ENCODE data around the gene SVOPL. TPM values are rescaled to one million over a fixed set of nuclear protein-coding genes. Genes with fewer than 3 reads are reported as not detected.
A peak's percentile ranks its signal among the peaks of the same experiment; 100 is the strongest.

The SVOPL gene
- total RNA-seq, 1 experiment from 2014 or later, result 1.1 TPM

DNA sequence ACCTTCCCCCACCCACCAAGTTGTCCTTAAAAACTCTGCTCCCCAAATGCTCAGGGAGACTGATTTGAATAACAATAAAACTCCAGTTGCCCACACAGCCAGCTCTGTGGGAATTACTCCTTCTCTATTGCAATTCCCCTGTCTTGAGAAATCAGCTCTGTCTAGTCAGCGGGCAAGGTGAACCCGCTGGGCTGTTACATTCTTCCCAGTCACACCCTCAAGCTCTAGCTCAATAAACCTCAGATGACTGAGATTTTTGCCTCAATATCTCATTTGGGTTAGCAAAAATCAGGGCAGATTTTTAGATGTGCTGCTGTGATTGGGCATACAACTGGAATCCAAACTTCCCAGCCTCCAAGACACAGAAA, 32.9 kb downstream of the SVOPL start:
- peaks cover 11 to 19% of the 10 kb centered on the region in 2 experiments for H3K9me3 Mint-ChIP-seq

More for the DNA sequence above, 32.9 kb downstream of the SVOPL start:
- no CpG with 5 or more reads among the region's 2 CpGs for whole genome bisulfite sequencing (ENCODE audit: extremely low coverage, insufficient read length, low lambda C conversion rate)
- Histone ChIP-seq H3K56ac (ENCODE audit: insufficient read length, low read depth, low read length) (no peak overlapping the region), H4K8ac (replicated peaks; ENCODE audit: insufficient read length, low read depth, low read length) (no peak overlapping the region), H3K4me1 (ENCODE audit: insufficient read depth, low read length) (peaks cover 17% of the 10 kb centered on the region; the same call in 1 of the 2 replicates), H3K9ac (ENCODE audit: extremely low read depth, insufficient read length, low read length) (no peak overlapping the region), H3K9me3 (ENCODE audit: control insufficient read depth, low read depth, low read length) (no peaks in the 10 kb centered on the region), H4K91ac (ENCODE audit: insufficient read length, low read depth, low read length) (no peak overlapping the region), H3K4ac (ENCODE audit: low read depth, low read length) (no peak overlapping the region), H2BK20ac (ENCODE audit: low read depth, low read length, poor library complexity, severe bottlenecking) (no peak overlapping the region), H3K4me2 (ENCODE audit: insufficient read depth, insufficient read length, low read length) (peak overlapping the region; percentile 24), H2AK5ac (ENCODE audit: insufficient read length, low read length) (no peak overlapping the region), H3K79me2 (ENCODE audit: insufficient read depth, low read length) (no peaks in the 10 kb centered on the region), H3K14ac (ENCODE audit: insufficient read depth, low read length) (no peak overlapping the region), H2BK15ac (ENCODE audit: low read depth, low read length) (no peak overlapping the region), H2BK120ac (ENCODE audit: low read depth, low read length, poor library complexity, severe bottlenecking) (no peak overlapping the region), H3T11ph (ENCODE audit: low read length) (no peak overlapping the region), H2BK12ac (ENCODE audit: insufficient read length, low read depth, low read length) (no peak overlapping the region), H3K23me2 (ENCODE audit: insufficient read length, low read depth, low read length, poor library complexity, severe bottlenecking) (peaks cover 3% of the 10 kb centered on the region), H2AFZ (ENCODE audit: low read length) (no peak overlapping the region), H4K20me1 (ENCODE audit: control insufficient read depth, insufficient read depth, insufficient read length) (no peaks in the 10 kb centered on the region), H3K18ac (ENCODE audit: insufficient read length, low read depth, low read length) (no peak overlapping the region), H3K27me3 (ENCODE audit: insufficient read depth, low read length) (no peaks in the 10 kb centered on the region), H3K23ac (ENCODE audit: insufficient read length, low read depth, low read length) (no peak overlapping the region), H2BK5ac (ENCODE audit: insufficient read length, low read length) (no peak overlapping the region), H3K79me1 (ENCODE audit: insufficient read depth, low read depth, low read length, poor library complexity, severe bottlenecking) (no peaks in the 10 kb centered on the region), H3K27ac (ENCODE audit: insufficient read length, low read depth, low read length) (no peak overlapping the region), H4K5ac (ENCODE audit: insufficient read length, low read depth, low read length) (no peak overlapping the region)
- DNase-seq, result no peak
- peak overlapping the region in 2 of 3 experiments; percentile 2 to 27; a peak in 2 of 7 replicates for H3K27ac Mint-ChIP-seq
- H3K27me3 Mint-ChIP-seq (ENCODE audit: low read depth), result no peaks in the 10 kb centered on the region
- peaks cover 0 to 17% (median 9%) of the 10 kb centered on the region in 3 experiments; a peak in 6 of 7 replicates for H3K36me3 Mint-ChIP-seq (ENCODE audit: insufficient read depth in 1 of 3, low read depth in 3 of 3)
- H3K4me1 Mint-ChIP-seq, result peaks cover 56 to 64% of the 10 kb centered on the region in 2 experiments
- peak overlapping the region in 1 of 2 experiments; percentile 27; a peak in 1 of 5 replicates for H3K4me3 Mint-ChIP-seq
- TF ChIP-seq, protein P1, sequence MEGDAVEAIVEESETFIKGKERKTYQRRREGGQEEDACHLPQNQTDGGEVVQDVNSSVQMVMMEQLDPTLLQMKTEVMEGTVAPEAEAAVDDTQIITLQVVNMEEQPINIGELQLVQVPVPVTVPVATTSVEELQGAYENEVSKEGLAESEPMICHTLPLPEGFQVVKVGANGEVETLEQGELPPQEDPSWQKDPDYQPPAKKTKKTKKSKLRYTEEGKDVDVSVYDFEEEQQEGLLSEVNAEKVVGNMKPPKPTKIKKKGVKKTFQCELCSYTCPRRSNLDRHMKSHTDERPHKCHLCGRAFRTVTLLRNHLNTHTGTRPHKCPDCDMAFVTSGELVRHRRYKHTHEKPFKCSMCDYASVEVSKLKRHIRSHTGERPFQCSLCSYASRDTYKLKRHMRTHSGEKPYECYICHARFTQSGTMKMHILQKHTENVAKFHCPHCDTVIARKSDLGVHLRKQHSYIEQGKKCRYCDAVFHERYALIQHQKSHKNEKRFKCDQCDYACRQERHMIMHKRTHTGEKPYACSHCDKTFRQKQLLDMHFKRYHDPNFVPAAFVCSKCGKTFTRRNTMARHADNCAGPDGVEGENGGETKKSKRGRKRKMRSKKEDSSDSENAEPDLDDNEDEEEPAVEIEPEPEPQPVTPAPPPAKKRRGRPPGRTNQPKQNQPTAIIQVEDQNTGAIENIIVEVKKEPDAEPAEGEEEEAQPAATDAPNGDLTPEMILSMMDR (conservative IDR thresholded peaks at IDR 0.05), result no peak
